ENCODE measurements around the gene IQGAP3. TPM values are rescaled to one million over a fixed set of nuclear protein-coding genes. Genes with fewer than 3 reads are reported as not detected.
A peak's percentile ranks its signal among the peaks of the same experiment; 100 is the strongest.

The IQGAP3 gene
- polyA plus RNA-seq, 3 donors from 2014 or later, result not detected

- Mint-ChIP-seq H3K27me3 (ENCODE audit: low read depth in 3 of 3) (peaks cover 11 to 21% (median 19%) of the 10 kb centered on the region in 3 donors), H3K4me3 (peak overlapping the region; percentile 88 to 96 (median 93)), H3K36me3 (peaks cover 0 to 4% (median 0%) of the 10 kb centered on the region in 3 donors), H3K4me1 (peaks cover 81 to 82% of the 10 kb centered on the region in 2 donors), H3K27ac (peak overlapping the region; percentile 46 to 100 (median 86)), H3K9me3 (no peaks in the 10 kb centered on the region)
- DNase-seq, result no peak
Measured at GRCh38 chr1:156497743-156498431, 74.5 kb downstream of the IQGAP3 start.

GRCh38 chr1:156497078-156497742 is 75.2 kb downstream of the IQGAP3 start:
- DNase-seq, result no peak
- H3K36me3 Mint-ChIP-seq, result peaks cover 0 to 4% (median 0%) of the 10 kb centered on the region in 3 donors
- peaks cover 11 to 21% (median 18%) of the 10 kb centered on the region in 3 donors for H3K27me3 Mint-ChIP-seq (ENCODE audit: low read depth in 3 of 3)
- H3K9me3 Mint-ChIP-seq, result no peaks in the 10 kb centered on the region
- H3K4me3 Mint-ChIP-seq, result peak overlapping the region; percentile 88 to 96 (median 93)
- peak overlapping the region; percentile 46 to 100 (median 86) for H3K27ac Mint-ChIP-seq
- H3K4me1 Mint-ChIP-seq, result peaks cover 81 to 82% of the 10 kb centered on the region in 2 donors

GRCh38 chr1:156496211-156496761 is 76.1 kb downstream of the IQGAP3 start:
- no peaks in the 10 kb centered on the region for H3K9me3 Mint-ChIP-seq
- H3K27ac Mint-ChIP-seq, result peak overlapping the region; percentile 46 to 100 (median 80)
- peaks cover 11 to 25% (median 22%) of the 10 kb centered on the region in 3 donors for H3K27me3 Mint-ChIP-seq (ENCODE audit: low read depth in 3 of 3)
- peaks cover 0 to 4% (median 0%) of the 10 kb centered on the region in 3 donors for H3K36me3 Mint-ChIP-seq
- no peak for DNase-seq
- H3K4me1 Mint-ChIP-seq, result peaks cover 81 to 82% of the 10 kb centered on the region in 2 donors
- peak overlapping the region; percentile 88 to 96 (median 93) for H3K4me3 Mint-ChIP-seq

- H3K9me3 Mint-ChIP-seq, result no peaks in the 10 kb centered on the region
- peaks cover 87 to 88% of the 10 kb centered on the region in 2 donors for H3K4me1 Mint-ChIP-seq
- peak overlapping the region; percentile 46 to 100 (median 80) for H3K27ac Mint-ChIP-seq
- peak in 1 of 3 donors; percentile 2 for DNase-seq
- H3K36me3 Mint-ChIP-seq, result peaks cover 0 to 4% (median 0%) of the 10 kb centered on the region in 3 donors
- H3K4me3 Mint-ChIP-seq, result peak overlapping the region; percentile 88 to 96 (median 93)
- peaks cover 17 to 28% (median 21%) of the 10 kb centered on the region in 3 donors for H3K27me3 Mint-ChIP-seq (ENCODE audit: low read depth in 3 of 3)
Measured at GRCh38 chr1:156495401-156496140, 76.8 kb downstream of the IQGAP3 start.

GRCh38 chr1:156494309-156494895 is 78.0 kb downstream of the IQGAP3 start:
- peak overlapping the region in 5 of 6 donors; percentile 22 to 96 (median 72) for H3K27ac Mint-ChIP-seq
- H3K9me3 Mint-ChIP-seq, result no peaks in the 10 kb centered on the region
- peaks cover 16 to 26% (median 19%) of the 10 kb centered on the region in 3 donors for H3K27me3 Mint-ChIP-seq (ENCODE audit: low read depth in 3 of 3)
- no peak for DNase-seq
- H3K4me3 Mint-ChIP-seq, result peak overlapping the region in 4 of 5 donors; percentile 22 to 74 (median 45)
- peaks cover 98 to 99% of the 10 kb centered on the region in 2 donors for H3K4me1 Mint-ChIP-seq
- H3K36me3 Mint-ChIP-seq, result peaks cover 0 to 4% (median 0%) of the 10 kb centered on the region in 3 donors

- Mint-ChIP-seq H3K4me1 (peaks cover 99 to 100% of the 10 kb centered on the region in 2 donors), H3K36me3 (peaks cover 0 to 4% (median 0%) of the 10 kb centered on the region in 3 donors), H3K4me3 (peak overlapping the region; percentile 22 to 73 (median 49)), H3K27ac (peak overlapping the region in 5 of 6 donors; percentile 61 to 96 (median 69)), H3K27me3 (ENCODE audit: low read depth in 3 of 3) (peaks cover 17 to 23% (median 19%) of the 10 kb centered on the region in 3 donors), H3K9me3 (no peaks in the 10 kb centered on the region)
- DNase-seq, result no peak
Measured at GRCh38 chr1:156493742-156494141, 78.6 kb downstream of the IQGAP3 start.

GRCh38 chr1:156493154-156493631 is 79.2 kb downstream of the IQGAP3 start:
- no peaks in the 10 kb centered on the region for H3K9me3 Mint-ChIP-seq
- peak overlapping the region; percentile 81 to 97 (median 92) for H3K27ac Mint-ChIP-seq
- H3K4me3 Mint-ChIP-seq, result peak overlapping the region; percentile 50 to 86 (median 80)

GRCh38 chr1:156492591-156493080 is 79.7 kb downstream of the IQGAP3 start:
- no peaks in the 10 kb centered on the region for H3K9me3 Mint-ChIP-seq
- H3K4me1 Mint-ChIP-seq, result peaks cover 99 to 100% of the 10 kb centered on the region in 2 donors
- DNase-seq, result no peak
- peaks cover 0 to 4% (median 0%) of the 10 kb centered on the region in 3 donors for H3K36me3 Mint-ChIP-seq
- peak overlapping the region; percentile 50 to 86 (median 80) for H3K4me3 Mint-ChIP-seq
- peaks cover 19 to 29% (median 24%) of the 10 kb centered on the region in 3 donors for H3K27me3 Mint-ChIP-seq (ENCODE audit: low read depth in 3 of 3)
- H3K27ac Mint-ChIP-seq, result peak overlapping the region; percentile 81 to 97 (median 92)

More at GRCh38 chr1:156493154-156493631, 79.2 kb downstream of the IQGAP3 start:
- Mint-ChIP-seq H3K4me1 (peaks cover 99 to 100% of the 10 kb centered on the region in 2 donors), H3K27me3 (ENCODE audit: low read depth in 3 of 3) (peaks cover 18 to 25% (median 23%) of the 10 kb centered on the region in 3 donors), H3K36me3 (peaks cover 0 to 4% (median 0%) of the 10 kb centered on the region in 3 donors)
- no peak for DNase-seq

- no peaks in the 10 kb centered on the region for H3K9me3 Mint-ChIP-seq
- H3K4me1 Mint-ChIP-seq, result peaks cover 99 to 100% of the 10 kb centered on the region in 2 donors
- peak overlapping the region; percentile 73 to 86 (median 80) for H3K4me3 Mint-ChIP-seq
- peaks cover 19 to 30% (median 23%) of the 10 kb centered on the region in 3 donors for H3K27me3 Mint-ChIP-seq (ENCODE audit: low read depth in 3 of 3)
- peaks cover 0 to 4% (median 0%) of the 10 kb centered on the region in 3 donors for H3K36me3 Mint-ChIP-seq
- DNase-seq, result no peak
- H3K27ac Mint-ChIP-seq, result peak overlapping the region; percentile 81 to 97 (median 92)
Measured at GRCh38 chr1:156492013-156492590, 80.3 kb downstream of the IQGAP3 start.

GRCh38 chr1:156491151-156491949 is 81.0 kb downstream of the IQGAP3 start:
- peaks cover 99 to 100% of the 10 kb centered on the region in 2 donors for H3K4me1 Mint-ChIP-seq
- peak overlapping the region; percentile 73 to 86 (median 74) for H3K4me3 Mint-ChIP-seq
- peaks cover 17 to 28% (median 23%) of the 10 kb centered on the region in 3 donors for H3K27me3 Mint-ChIP-seq (ENCODE audit: low read depth in 3 of 3)
- no peaks in the 10 kb centered on the region for H3K9me3 Mint-ChIP-seq
- H3K36me3 Mint-ChIP-seq, result peaks cover 0 to 4% (median 0%) of the 10 kb centered on the region in 3 donors
- no peak for DNase-seq
- peak overlapping the region; percentile 92 to 97 (median 93) for H3K27ac Mint-ChIP-seq

GRCh38 chr1:156490401-156491032 is 81.8 kb downstream of the IQGAP3 start:
- no peak for DNase-seq
- H3K36me3 Mint-ChIP-seq, result peaks cover 0 to 4% (median 0%) of the 10 kb centered on the region in 3 donors
- peaks cover 96 to 97% of the 10 kb centered on the region in 2 donors for H3K4me1 Mint-ChIP-seq
- H3K27ac Mint-ChIP-seq, result peak overlapping the region; percentile 92 to 97 (median 93)
- no peaks in the 10 kb centered on the region for H3K9me3 Mint-ChIP-seq
- H3K27me3 Mint-ChIP-seq (ENCODE audit: low read depth in 3 of 3), result peaks cover 17 to 31% (median 24%) of the 10 kb centered on the region in 3 donors
- peak overlapping the region; percentile 73 to 86 (median 74) for H3K4me3 Mint-ChIP-seq
